HG02588 (cell line): ENCODE results near the gene ST7.
"Not testable (repeated sequence)": the region's sequence is repeated elsewhere in the genome, so short reads cannot be mapped to it uniquely, and the experiment has no call there.

Source experiments
- ATAC-seq: cut with Tn5 transposase; IDR thresholded peaks from one replicate; pipeline ENCODE4 v1.9.1; 2021; ENCODE audit warnings: mild to moderate bottlenecking, moderate library complexity; ENCODE audit not compliant: unreplicated experiment

ST7 gene

GRCh38 chr7:117021366-117021765 is 68.1 kb downstream of the ST7 start:
- ATAC-seq: no peak

GRCh38 chr7:117021986-117022385 is 68.7 kb downstream of the ST7 start:
- ATAC-seq: no peak

GRCh38 chr7:117023325-117023854 is 70.1 kb downstream of the ST7 start:
- peak; percentile 57 for ATAC-seq

- ATAC-seq: no peak
These were observed 71.5 kb downstream of the ST7 start for GRCh38 chr7:117024811-117025210.

- no peak for ATAC-seq
These were observed 72.6 kb downstream of the ST7 start for GRCh38 chr7:117025891-117026290.

- ATAC-seq: not testable (repeated sequence)
These were observed 77.0 kb downstream of the ST7 start for GRCh38 chr7:117030346-117030745.

GRCh38 chr7:117030793-117031192 is 77.5 kb downstream of the ST7 start:
- ATAC-seq: not testable (repeated sequence)

- ATAC-seq: no peak
These were observed 79.5 kb downstream of the ST7 start for GRCh38 chr7:117032810-117033209.

- ATAC-seq: no peak
These were observed 81.7 kb downstream of the ST7 start for GRCh38 chr7:117034851-117035464.

- ATAC-seq: no peak
These were observed 82.2 kb downstream of the ST7 start for GRCh38 chr7:117035465-117035862.

GRCh38 chr7:117036053-117036669 is 82.9 kb downstream of the ST7 start:
- ATAC-seq: no peak

GRCh38 chr7:117036836-117037235 is 83.5 kb downstream of the ST7 start:
- no peak for ATAC-seq

- no peak for ATAC-seq
These were observed 85.1 kb downstream of the ST7 start for GRCh38 chr7:117038408-117038807.

- peak; percentile 91 for ATAC-seq
These were observed 87.7 kb downstream of the ST7 start for GRCh38 chr7:117041007-117041406.

- no peak for ATAC-seq
These were observed 88.5 kb downstream of the ST7 start for GRCh38 chr7:117041822-117042221.

GRCh38 chr7:117043108-117043825 is 90.0 kb downstream of the ST7 start:
- no peak for ATAC-seq

GRCh38 chr7:117044664-117045063 is 91.4 kb downstream of the ST7 start:
- ATAC-seq: no peak

- ATAC-seq: no peak
These were observed 92.8 kb downstream of the ST7 start for GRCh38 chr7:117045927-117046710.

GRCh38 chr7:117047496-117047895 is 94.2 kb downstream of the ST7 start:
- no peak for ATAC-seq

GRCh38 chr7:117048114-117048866 is 95.0 kb downstream of the ST7 start:
- ATAC-seq: no peak
